GM12878 (cell line): ENCODE measurements around the gene C2orf66. TPM values are rescaled to one million over a fixed set of nuclear protein-coding genes. Genes with fewer than 3 reads are reported as not detected.

ENCODE experiments used
- ATAC-seq: fragments of 200-7000 bp; cut with Tn5 transposase; 3 replicates; pipeline ENCODE4 v1.9.1; 2020; ENCODE audit warnings: mild to moderate bottlenecking, moderate library complexity
- BruUV-seq: library from RNA; stranded (reverse); fragments of 400-500 nt; replicated peaks from 2 replicates; lab custom pipeline; 2021; lab: Mats Ljungman, UMichigan
- CTCF ChIA-PET: fragments of 300-600 bp; sonication (Branson Sonifier 250); formaldehyde crosslinking; extraction: SDS; loops from one replicate; lab custom pipeline; 2021; ENCODE audit warnings: inconsistent platforms; lab: Yijun Ruan, JAX
- POLR2A ChIA-PET: fragments of 350-600 bp; formaldehyde crosslinking; extraction: SDS; loops from one replicate; lab custom pipeline; 2021; ENCODE audit warnings: inconsistent platforms; lab: Charles Lee
- RAD21 ChIA-PET: fragments of 300-600 bp; sonication (Branson Sonifier 250); formaldehyde crosslinking; loops from one replicate; lab custom pipeline; 2023; ENCODE audit warnings: antibody characterized with exemption; ENCODE audit not compliant: unreplicated experiment; lab: Charles Lee
- SMC1A ChIA-PET: fragments of 300-600 bp; sonication (Branson Sonifier 250); formaldehyde crosslinking; loops from one replicate; lab custom pipeline; 2023; ENCODE audit not compliant: unreplicated experiment, uncharacterized antibody; lab: Charles Lee
- DNase-seq: peaks from one replicate; pipeline ENCODE4 v3.0.0-alpha.2; 2011; ENCODE audit warnings: low read depth, low spot score
- FAIRE-seq: peaks from 3 replicates; lab custom pipeline; 2011; peaks lifted over from hg19 to GRCh38; lab: Jason Lieb, UNC
- H2AFZ ChIP-seq: 2 replicates; pipeline ENCODE4 v1.6.0; 2011; ENCODE audit warnings: low read depth, low read length, control low read depth; ENCODE audit not compliant: control insufficient read depth
- H3K27ac ChIP-seq: 2 replicates; pipeline ENCODE4 v1.5.1; 2011; ENCODE audit warnings: control low read depth; ENCODE audit not compliant: control insufficient read depth, insufficient read depth
- H3K27me3 ChIP-seq, 2 experiments: replicated peaks in 1 of 2; 2 replicates each; pipeline versions ENCODE4 v1.6.0 to v1.6.1; 2011; ENCODE audit warnings: low read length in 1 of 2; ENCODE audit not compliant: control insufficient read depth in 2 of 2, insufficient read depth in 2 of 2
- H3K36me3 ChIP-seq, 2 experiments: 2 replicates each; pipeline ENCODE4 v1.5.1; 2011; ENCODE audit warnings: low read length in 1 of 2; ENCODE audit not compliant: control insufficient read depth in 2 of 2, insufficient read depth in 2 of 2
- H3K4me1 ChIP-seq: 2 replicates; pipeline ENCODE4 v1.6.1; 2011; ENCODE audit warnings: mild to moderate bottlenecking, low read length, moderate library complexity, mixed read lengths; ENCODE audit not compliant: control insufficient read depth, insufficient read depth
- H3K4me2 ChIP-seq: 2 replicates; pipeline ENCODE4 v1.6.0; 2011; ENCODE audit warnings: control low read depth; ENCODE audit not compliant: control insufficient read depth, insufficient read depth
- H3K4me3 ChIP-seq: fragments of 200-600 bp; sonication (generic); 2 replicates; pipeline ENCODE4 v1.5.1; 2016
- H3K79me2 ChIP-seq: 2 replicates; pipeline ENCODE4 v1.6.0; 2011; ENCODE audit warnings: low read length; ENCODE audit not compliant: control insufficient read depth, insufficient read depth
- H3K9ac ChIP-seq: 2 replicates; pipeline ENCODE4 v1.8.0; 2011; ENCODE audit warnings: low read length, control low read depth, mixed read lengths; ENCODE audit not compliant: control insufficient read depth, insufficient read depth
- H3K9me3 ChIP-seq: replicated peaks from 3 replicates; pipeline ENCODE4 v1.5.1; 2011; ENCODE audit warnings: mild to moderate bottlenecking, low read length; ENCODE audit not compliant: control insufficient read depth, insufficient read depth
- H4K20me1 ChIP-seq: 2 replicates; pipeline ENCODE4 v1.6.0; 2011; ENCODE audit not compliant: control insufficient read depth, insufficient read depth
- E4F1 ChIP-seq: fragments of 450-650 bp; IDR thresholded peaks from 2 replicates; pipeline ENCODE4 v1.6.1; 2018; ENCODE audit warnings: borderline replicate concordance, mild to moderate bottlenecking; ENCODE audit not compliant: partially characterized antibody
- FOS ChIP-seq: IDR thresholded peaks from 3 replicates; pipeline ENCODE4 v1.6.1; 2011; ENCODE audit warnings: borderline replicate concordance; ENCODE audit not compliant: insufficient read length; ENCODE audit errors: extremely low read depth
- GATAD2B ChIP-seq: fragments of 450-650 bp; conservative IDR thresholded peaks from 2 replicates; pipeline ENCODE4 v1.6.1; 2017; ENCODE audit warnings: low read depth, mild to moderate bottlenecking, moderate library complexity
- LARP7 ChIP-seq: fragments of 450-650 bp; IDR thresholded peaks from 2 replicates; pipeline ENCODE4 v1.6.1; 2017; ENCODE audit warnings: mild to moderate bottlenecking
- ZBED1 ChIP-seq: IDR thresholded peaks from 2 replicates; pipeline ENCODE4 v1.6.1; 2016; ENCODE audit warnings: borderline replicate concordance
- WGBS: methylation state at CpG from one replicate; pipeline ENCODE4 v1.1.6; 2016; ENCODE audit warnings: low lambda C conversion rate; ENCODE audit not compliant: insufficient replicate concordance, insufficient coverage; ENCODE audit errors: missing lambda C conversion rate; 5-methylcytosine and 5-hydroxymethylcytosine counted together
- in situ Hi-C: fragments of 300-500 bp; cut with MboI; formaldehyde crosslinking; loops from 9 replicates; pipeline ENCODE4 v1.14.3; 2018; ENCODE audit warnings: mixed read lengths
- intact Hi-C: fragments of 100-400 bp; cut with micrococcal nuclease; formaldehyde crosslinking; loops from one replicate; pipeline ENCODE4 v1.14.2; 2022; ENCODE audit not compliant: unreplicated experiment
- polyA plus RNA-seq, 11 experiments: library from polyadenylated mRNA; depleted of rRNA in 4 of 11; unstranded in 6 of 11; stranded (reverse) in 5 of 11; fragments of >200 nt; fragmentation: Nextera tagmentation in 4 of 11; fragmentation: Illumina TruSeq in 1 of 11; extraction: Ambion mirVana in 4 of 11; extraction: Trizol in 1 of 11; gene quantifications; 1 replicate in 1 of 11; 2 replicates in 10 of 11; pipeline versions ENCODE4 v1.2.1 to v1.2.3, GENCODE V29; 2011 to 2016; ENCODE audit warnings: inconsistent platforms in 2 of 11, missing spikeins in 2 of 11, low read depth in 1 of 11
- total RNA-seq, 4 experiments: library from RNA; depleted of rRNA in 3 of 4; stranded (reverse); fragments of >200 nt in 3 of 4; fragmentation: Illumina TruSeq in 1 of 4; extraction: Trizol in 1 of 4; gene quantifications; 2 replicates each; pipeline versions ENCODE4 v1.2.1 to v1.2.3, GENCODE V29; 2013 to 2021

The C2orf66 gene
- total and polyA plus RNA-seq, 10 of the 15 experiments (the other 5 are each of a cell fraction or from before 2014, with no cell fraction given) = 0.04 to 0.10 (median 0.07) TPM; not detected in 7

- TF ChIP-seq E4F1 = no peak
- TF ChIP-seq LARP7 = no peak
- TF ChIP-seq FOS = no peak
- no peak for TF ChIP-seq GATAD2B
- TF ChIP-seq ZBED1 = no peak
- intact Hi-C loops (no loop called here), in situ Hi-C loops (no loop called here)
- H3K27ac ChIP-seq = no peak overlapping the region
- no peaks in the 10 kb centered on the region for H3K27me3 ChIP-seq
- no peaks in the 10 kb centered on the region for H3K4me1 ChIP-seq
- H3K9me3 ChIP-seq = no peaks in the 10 kb centered on the region
- ChIA-PET SMC1A (no interaction called here), CTCF (interaction anchor here (2.0 kb wide), 1 partner anchor 51 kb away, joined by 5 read pairs; no protein-coding TSS in a partner anchor), POLR2A (no interaction called here), RAD21 (no interaction called here)
- no peaks in the 10 kb centered on the region for H4K20me1 ChIP-seq
- no peak overlapping the region for H3K4me3 ChIP-seq
- ATAC-seq (no peak), FAIRE-seq (no peak), DNase-seq (no peak)
- peaks cover 17% of the 10 kb centered on the region for H3K79me2 ChIP-seq
- no peak overlapping the region for H2AFZ ChIP-seq
- H3K9ac ChIP-seq = no peak overlapping the region
- no peak overlapping the region for H3K4me2 ChIP-seq
- 0 out of 4 replicates have a peak, but pooled peaks cover 0 to 2% of the 10 kb centered on the region in 2 experiments for H3K36me3 ChIP-seq
- BruUV-seq = no TSS peak
- whole genome bisulfite sequencing = 18% methylated on average over 2 of the region's 2 CpGs
These were observed 7.4 kb downstream of the C2orf66 start for GRCh38 chr2:196801674-196802261.
